Neural progenitor cell (in vitro differentiated cells): ENCODE results near the gene AKAP8L. TPM values are rescaled to one million over a fixed set of nuclear protein-coding genes. Genes with fewer than 3 reads are reported as not detected.
"Not testable (repeated sequence)": the region's sequence is repeated elsewhere in the genome, so short reads cannot be mapped to it uniquely, and the experiment has no call there.

ENCODE experiments used
- DNase-seq: peaks from one replicate; pipeline ENCODE4 v3.0.0-alpha.2; 2016; ENCODE audit warnings: low spot score
- H2AFZ ChIP-seq: fragments of 200-600 bp; sonication (generic); replicated peaks from 2 replicates; pipeline ENCODE4 v1.6.1; 2016; ENCODE audit warnings: antibody characterized with exemption
- H3F3A ChIP-seq: fragments of 200-600 bp; sonication (generic); 2 replicates; pipeline ENCODE4 v1.6.1; 2016; ENCODE audit warnings: antibody characterized with exemption, low read depth
- H3K27ac ChIP-seq: fragments of 200-600 bp; sonication (generic); 2 replicates; pipeline ENCODE4 v1.5.1; 2016; ENCODE audit warnings: mild to moderate bottlenecking
- H3K27me3 ChIP-seq: fragments of 200-600 bp; sonication (generic); 2 replicates; pipeline ENCODE4 v1.6.1; 2016; ENCODE audit warnings: mild to moderate bottlenecking, moderate library complexity
- H3K36me3 ChIP-seq: fragments of 200-600 bp; sonication (generic); 2 replicates; pipeline ENCODE4 v1.5.1; 2016
- H3K4me1 ChIP-seq: fragments of 200-600 bp; sonication (generic); 2 replicates; pipeline ENCODE4 v1.6.1; 2016; ENCODE audit warnings: mixed run types
- H3K4me2 ChIP-seq: fragments of 200-600 bp; sonication (generic); 2 replicates; pipeline ENCODE4 v1.6.1; 2016
- H3K4me3 ChIP-seq: fragments of 200-600 bp; sonication (generic); 2 replicates; pipeline ENCODE4 v1.5.1; 2016
- H3K79me2 ChIP-seq: fragments of 200-600 bp; sonication (generic); 2 replicates; pipeline ENCODE4 v1.6.1; 2016; ENCODE audit warnings: low read depth
- H3K9ac ChIP-seq: fragments of 200-600 bp; sonication (generic); 2 replicates; pipeline ENCODE4 v1.6.1; 2016
- H3K9me3 ChIP-seq: fragments of 200-600 bp; sonication (generic); 2 replicates; pipeline ENCODE4 v1.5.1; 2016; ENCODE audit warnings: low read depth
- H4K20me1 ChIP-seq: fragments of 200-600 bp; sonication (generic); 2 replicates; pipeline ENCODE4 v1.6.1; 2016; ENCODE audit warnings: low read depth
- H3K27ac Mint-ChIP-seq: 3 replicates; pipeline ENCODE4 v1.8.0; 2021; ENCODE audit warnings: mixed read lengths
- H3K27me3 Mint-ChIP-seq: 2 replicates; pipeline ENCODE4 v1.8.0; 2022; ENCODE audit warnings: low read depth, mild to moderate bottlenecking, inconsistent platforms, moderate library complexity, mixed read lengths; ENCODE audit not compliant: insufficient read depth
- H3K36me3 Mint-ChIP-seq: 3 replicates; pipeline ENCODE4 v1.8.0; 2021; ENCODE audit warnings: mixed read lengths
- H3K4me1 Mint-ChIP-seq: 3 replicates; pipeline ENCODE4 v1.8.0; 2021; ENCODE audit warnings: mixed read lengths
- H3K4me3 Mint-ChIP-seq: 3 replicates; pipeline ENCODE4 v1.8.0; 2021; ENCODE audit warnings: mild to moderate bottlenecking, moderate library complexity, mixed read lengths
- H3K9me3 Mint-ChIP-seq: 3 replicates; pipeline ENCODE4 v1.8.0; 2020; ENCODE audit warnings: mixed read lengths
- EZH2 ChIP-seq: fragments of 200-600 bp; sonication (generic); IDR thresholded peaks from 2 replicates; pipeline ENCODE4 v1.6.1; 2017; ENCODE audit warnings: antibody characterized with exemption, mild to moderate bottlenecking, moderate library complexity
- EZH2phosphoT487 ChIP-seq: fragments of 200-600 bp; sonication (generic); IDR thresholded peaks from 2 replicates; pipeline ENCODE4 v1.6.1; 2017; ENCODE audit warnings: antibody characterized with exemption
- total RNA-seq: library from RNA; depleted of rRNA; stranded (reverse); fragments of >200 nt; gene quantifications from 2 replicates; pipeline ENCODE4 v1.2.3, GENCODE V29; 2015; ENCODE audit warnings: low replicate concordance
- TF ChIP-seq, protein P1 (sequence below): fragments of 200-600 bp; sonication (generic); IDR thresholded peaks from 2 replicates; pipeline ENCODE4 v1.5.1; 2017; ENCODE audit warnings: antibody characterized with exemption, mild to moderate bottlenecking

AKAP8L gene
- total RNA-seq, 1 donor from 2014 or later = 131 TPM

DNA sequence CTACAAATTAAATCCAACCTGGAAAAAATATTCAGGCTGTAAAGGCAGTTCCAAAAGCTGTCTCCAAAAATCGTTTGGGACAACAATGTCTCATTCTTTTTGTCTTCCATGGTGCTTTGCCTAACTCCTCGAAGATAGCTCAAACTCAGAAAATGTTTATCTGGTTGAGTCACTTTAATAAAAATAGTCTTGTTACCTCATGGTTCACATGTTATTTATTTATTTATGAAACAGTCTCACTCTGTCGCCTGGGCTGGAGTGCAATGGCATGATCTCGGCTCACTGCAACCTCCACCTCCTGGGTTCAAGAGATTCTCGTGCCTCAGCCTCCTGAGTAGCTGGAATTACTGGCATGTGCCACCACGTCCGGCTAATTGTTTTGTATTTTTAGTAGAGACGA, 81.6 kb downstream of the AKAP8L start:
- H3K9me3 Mint-ChIP-seq = no peaks in the 10 kb centered on the region
- H3K4me3 Mint-ChIP-seq = no peak overlapping the region
- Histone ChIP-seq H3F3A (no peaks in the 10 kb centered on the region), H3K9ac (no peak overlapping the region), H3K4me3 (no peak overlapping the region), H3K4me1 (peaks cover 3% of the 10 kb centered on the region), H3K27ac (no peak overlapping the region), H3K4me2 (no peak overlapping the region), H3K36me3 (no peaks in the 10 kb centered on the region), H3K9me3 (no peaks in the 10 kb centered on the region), H2AFZ (no peak overlapping the region), H4K20me1 (no peaks in the 10 kb centered on the region), H3K27me3 (no peaks in the 10 kb centered on the region), H3K79me2 (peaks cover 19% of the 10 kb centered on the region)
- H3K27me3 Mint-ChIP-seq = peaks cover 3% of the 10 kb centered on the region
- H3K36me3 Mint-ChIP-seq = peaks cover 2% of the 10 kb centered on the region
- peaks cover 12% of the 10 kb centered on the region for H3K4me1 Mint-ChIP-seq
- TF ChIP-seq EZH2phosphoT487 (no peak), EZH2 (no peak)
- TF ChIP-seq, protein P1, sequence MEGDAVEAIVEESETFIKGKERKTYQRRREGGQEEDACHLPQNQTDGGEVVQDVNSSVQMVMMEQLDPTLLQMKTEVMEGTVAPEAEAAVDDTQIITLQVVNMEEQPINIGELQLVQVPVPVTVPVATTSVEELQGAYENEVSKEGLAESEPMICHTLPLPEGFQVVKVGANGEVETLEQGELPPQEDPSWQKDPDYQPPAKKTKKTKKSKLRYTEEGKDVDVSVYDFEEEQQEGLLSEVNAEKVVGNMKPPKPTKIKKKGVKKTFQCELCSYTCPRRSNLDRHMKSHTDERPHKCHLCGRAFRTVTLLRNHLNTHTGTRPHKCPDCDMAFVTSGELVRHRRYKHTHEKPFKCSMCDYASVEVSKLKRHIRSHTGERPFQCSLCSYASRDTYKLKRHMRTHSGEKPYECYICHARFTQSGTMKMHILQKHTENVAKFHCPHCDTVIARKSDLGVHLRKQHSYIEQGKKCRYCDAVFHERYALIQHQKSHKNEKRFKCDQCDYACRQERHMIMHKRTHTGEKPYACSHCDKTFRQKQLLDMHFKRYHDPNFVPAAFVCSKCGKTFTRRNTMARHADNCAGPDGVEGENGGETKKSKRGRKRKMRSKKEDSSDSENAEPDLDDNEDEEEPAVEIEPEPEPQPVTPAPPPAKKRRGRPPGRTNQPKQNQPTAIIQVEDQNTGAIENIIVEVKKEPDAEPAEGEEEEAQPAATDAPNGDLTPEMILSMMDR = no peak
- DNase-seq = no peak
- H3K27ac Mint-ChIP-seq = no peak overlapping the region

DNA sequence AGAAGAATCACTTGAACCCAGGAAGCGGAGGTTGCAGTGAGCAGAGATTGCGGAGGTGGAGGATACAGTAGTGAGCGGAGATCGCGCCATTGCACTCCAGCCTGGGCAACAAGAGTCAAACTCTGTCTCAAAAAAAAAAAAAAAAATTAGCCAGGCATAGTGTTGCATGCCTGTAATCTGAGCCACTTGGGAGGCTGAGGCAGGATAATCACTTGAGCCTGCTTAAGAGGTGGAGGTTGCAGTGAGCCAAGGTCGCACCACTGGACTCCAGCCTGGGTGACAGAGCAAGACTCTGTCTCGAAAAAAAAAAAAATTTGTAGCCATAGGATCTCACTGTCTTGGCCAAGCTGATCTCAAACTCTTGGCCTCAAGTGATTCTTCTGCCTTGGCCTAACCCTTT, 82.8 kb downstream of the AKAP8L start:
- H3K4me1 Mint-ChIP-seq = peaks cover 14% of the 10 kb centered on the region
- not testable (repeated sequence) for H3K4me1 ChIP-seq, H4K20me1 ChIP-seq, H3K36me3 ChIP-seq, H3K4me3 ChIP-seq, H3K4me3 Mint-ChIP-seq, H3K9me3 ChIP-seq, H3K9ac ChIP-seq, H3K4me2 ChIP-seq, H3K27me3 Mint-ChIP-seq, H3K36me3 Mint-ChIP-seq, H3K27me3 ChIP-seq, H3K27ac Mint-ChIP-seq, DNase-seq, H2AFZ ChIP-seq, H3K27ac ChIP-seq, H3F3A ChIP-seq, H3K9me3 Mint-ChIP-seq
- H3K79me2 ChIP-seq = peaks cover 25% of the 10 kb centered on the region

DNA sequence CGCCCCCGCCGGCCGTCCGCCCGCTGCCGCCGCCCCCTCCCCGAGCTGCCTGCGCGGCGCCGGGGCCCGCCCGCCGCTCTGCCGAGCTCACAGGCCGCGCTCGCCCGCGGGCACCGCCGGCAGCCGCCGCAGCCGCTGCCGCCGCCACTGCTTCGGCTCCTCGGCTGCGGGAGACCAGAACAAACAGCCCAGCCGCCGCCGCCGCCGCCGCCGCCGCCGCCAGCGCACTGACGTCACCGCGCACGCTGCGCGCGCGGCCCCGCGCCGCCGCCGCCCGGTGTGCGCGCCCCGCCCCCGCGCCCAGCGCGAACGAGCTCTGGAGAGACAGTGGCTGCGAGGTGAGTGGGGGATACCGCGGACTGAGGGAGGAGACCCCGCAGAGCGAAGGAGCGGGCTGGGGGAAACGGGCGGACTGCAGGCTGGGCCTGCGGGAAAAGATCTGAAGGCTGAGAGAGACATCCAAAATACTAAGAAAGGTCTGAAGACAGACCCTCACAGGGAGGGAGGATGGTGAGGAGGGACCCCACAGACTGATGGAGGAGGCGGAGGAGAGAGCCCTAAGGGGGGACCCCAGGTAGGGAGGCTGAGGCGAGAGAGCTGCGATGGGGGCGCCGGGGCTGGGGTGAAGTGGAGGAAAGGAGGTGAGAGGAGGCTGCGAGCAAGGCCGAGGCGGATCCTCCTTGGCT, 86.3 kb downstream of the AKAP8L start, which contains the start of gene BRD4:
BRD4 (minus strand) TSS at position 229 of the 686 bp plus-strand sequence. CDS start 59,440 bp downstream, outside the sequence.
- Histone ChIP-seq H3K9me3 (no peaks in the 10 kb centered on the region), H3K27me3 (no peaks in the 10 kb centered on the region), H3K9ac (peak within 1 kb of the TSS; percentile 88), H3K4me3 (peak within 1 kb of the TSS; percentile 94), H2AFZ (peak within 1 kb of the TSS; percentile 70), H3K79me2 (peaks cover 61% of the 10 kb centered on the region), H3F3A (no peaks in the 10 kb centered on the region), H3K27ac (peak within 1 kb of the TSS; percentile 97), H4K20me1 (peaks cover 41% of the 10 kb centered on the region), H3K4me1 (peaks cover 3% of the 10 kb centered on the region), H3K36me3 (no peaks in the 10 kb centered on the region), H3K4me2 (peak within 1 kb of the TSS; percentile 91)
- Mint-ChIP-seq H3K27me3 (peaks cover 6% of the 10 kb centered on the region), H3K9me3 (no peaks in the 10 kb centered on the region), H3K27ac (peak within 1 kb of the TSS; percentile 99), H3K4me3 (peak within 1 kb of the TSS; percentile 99), H3K36me3 (peaks cover 15% of the 10 kb centered on the region), H3K4me1 (peaks cover 39% of the 10 kb centered on the region)
- no peak for TF ChIP-seq EZH2phosphoT487
- TF ChIP-seq, protein P1 = no peak
- peak; percentile 90 for DNase-seq
